Measurements from ENCODE around the gene AAK1. TPM values are rescaled to one million over a fixed set of nuclear protein-coding genes. Genes with fewer than 3 reads are reported as not detected.

The AAK1 gene
- 45.5 and 50.3 TPM in 2 replicates for total RNA-seq (ENCODE audit: low replicate concordance)
- long read RNA-seq, partial matches to known transcripts = 0 of 8 reads
- long read RNA-seq, other reads (novel, unspliced or antisense) = 7 of 8 reads

GRCh38 chr2:69643602-69644505 lies at the start of gene AAK1:
AAK1 (minus strand) TSS chr2:69643739; CDS start chr2:69643040, 699 bp downstream.
- H3K9me3 Mint-ChIP-seq = no peaks in the 10 kb centered on the region
- peak within 1 kb of the TSS; percentile 94 for H3K27ac Mint-ChIP-seq

DNA sequence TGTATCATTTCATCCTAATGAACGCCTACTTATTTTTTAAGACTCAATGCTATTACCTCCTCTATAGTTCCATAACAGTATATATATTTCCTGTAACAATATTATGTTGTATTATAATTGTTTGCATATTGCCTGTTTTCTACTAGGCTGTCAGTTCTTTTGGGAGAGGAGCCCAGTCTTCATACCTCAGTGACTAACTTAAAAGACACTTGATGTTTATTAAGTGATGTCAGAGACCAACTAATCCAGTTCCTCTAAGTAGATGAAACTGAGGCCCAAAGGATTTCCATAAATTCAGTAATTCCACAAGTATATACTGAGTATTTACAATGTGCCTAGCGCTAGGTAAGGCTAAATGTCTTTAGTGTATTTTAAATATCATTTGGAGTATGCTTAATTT lies 48.9 kb upstream of the AAK1 start:
- H3K9me3 Mint-ChIP-seq = no peaks in the 10 kb centered on the region
- H3K4me1 Mint-ChIP-seq (ENCODE audit: unreplicated experiment) = peaks cover 7% of the 10 kb centered on the region
- no peak overlapping the region for H3K4me3 Mint-ChIP-seq
- H3K36me3 Mint-ChIP-seq = no peaks in the 10 kb centered on the region
- no peak overlapping the region for H3K27ac Mint-ChIP-seq
- no peaks in the 10 kb centered on the region for H3K27me3 Mint-ChIP-seq
- DNase-seq (ENCODE audit: extremely low spot score, unreplicated experiment) = no peak
- no peak for TF ChIP-seq CTCF (conservative IDR thresholded peaks at IDR 0.05)

More at GRCh38 chr2:69643602-69644505, at the start of gene AAK1:
- peak within 1 kb of the TSS; percentile 95 for H3K4me3 Mint-ChIP-seq
- peaks cover 3% of the 10 kb centered on the region for H3K36me3 Mint-ChIP-seq
- TF ChIP-seq CTCF (conservative IDR thresholded peaks at IDR 0.05) = peak; percentile 16
- no peaks in the 10 kb centered on the region for H3K27me3 Mint-ChIP-seq
- H3K4me1 Mint-ChIP-seq (ENCODE audit: unreplicated experiment) = peaks cover 39% of the 10 kb centered on the region
- peak; percentile 90 for DNase-seq (ENCODE audit: extremely low spot score, unreplicated experiment)

- Mint-ChIP-seq H3K4me3 (no peak overlapping the region), H3K36me3 (no peaks in the 10 kb centered on the region), H3K27ac (no peak overlapping the region), H3K4me1 (ENCODE audit: unreplicated experiment) (peaks cover 6% of the 10 kb centered on the region), H3K27me3 (no peaks in the 10 kb centered on the region), H3K9me3 (peaks cover 5% of the 10 kb centered on the region)
- no peak for TF ChIP-seq CTCF (conservative IDR thresholded peaks at IDR 0.05)
- DNase-seq (ENCODE audit: extremely low spot score, unreplicated experiment) = no peak
Measured at GRCh38 chr2:69689969-69690368, 46.4 kb upstream of the AAK1 start.

- H3K27me3 Mint-ChIP-seq = no peaks in the 10 kb centered on the region
- no peak overlapping the region for H3K4me3 Mint-ChIP-seq
- no peak overlapping the region for H3K27ac Mint-ChIP-seq
- H3K36me3 Mint-ChIP-seq = no peaks in the 10 kb centered on the region
- DNase-seq (ENCODE audit: extremely low spot score, unreplicated experiment) = no peak
- H3K4me1 Mint-ChIP-seq (ENCODE audit: unreplicated experiment) = peaks cover 5% of the 10 kb centered on the region
- no peak for TF ChIP-seq CTCF (conservative IDR thresholded peaks at IDR 0.05)
- peaks cover 5% of the 10 kb centered on the region for H3K9me3 Mint-ChIP-seq
Measured at GRCh38 chr2:69689466-69689865, 45.9 kb upstream of the AAK1 start.

DNA sequence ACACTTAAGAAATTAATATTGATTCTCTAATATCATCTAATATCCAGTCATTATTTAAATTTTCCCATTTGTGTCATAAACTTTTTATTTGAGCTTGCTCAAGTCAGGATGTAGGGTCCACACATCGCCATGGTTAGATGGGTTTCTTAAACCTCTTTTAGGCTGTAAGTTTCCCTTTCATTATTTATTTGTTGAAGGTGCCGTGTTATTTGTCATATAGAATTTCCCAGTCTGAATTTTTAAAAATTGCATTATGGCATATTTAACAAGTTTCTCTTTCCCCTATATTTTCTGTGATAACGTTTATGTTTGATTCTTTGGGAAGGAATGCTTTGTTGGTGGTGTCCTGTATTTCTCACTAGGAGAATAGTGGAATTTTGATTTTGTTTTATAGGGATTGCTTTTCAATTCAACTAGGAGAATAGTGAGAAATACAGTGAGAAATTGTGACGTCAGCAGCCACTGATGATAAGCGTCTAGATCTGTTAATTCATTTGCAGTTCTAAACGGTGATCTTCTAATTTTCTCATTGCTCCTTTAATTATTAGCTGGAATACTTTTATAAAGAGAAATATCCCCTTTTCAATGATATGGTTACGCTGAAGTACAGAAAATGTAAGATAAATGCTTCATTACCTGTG lies 44.6 kb upstream of the AAK1 start:
- Mint-ChIP-seq H3K36me3 (no peaks in the 10 kb centered on the region), H3K27ac (no peak overlapping the region), H3K9me3 (peaks cover 5% of the 10 kb centered on the region), H3K27me3 (no peaks in the 10 kb centered on the region), H3K4me3 (no peak overlapping the region), H3K4me1 (ENCODE audit: unreplicated experiment) (peaks cover 11% of the 10 kb centered on the region)
- no peak for TF ChIP-seq CTCF (conservative IDR thresholded peaks at IDR 0.05)
- no peak for DNase-seq (ENCODE audit: extremely low spot score, unreplicated experiment)
